Epithelial cell of esophagus (primary cell): ENCODE data around the gene ITGB1BP1.
A peak's percentile ranks its signal among the peaks of the same experiment; 100 is the strongest.

Source experiments
- DNase-seq: peaks from one replicate; pipeline ENCODE4 v3.0.0; 2010; ENCODE audit warnings: low read depth
- H3K4me3 ChIP-seq: 2 replicates; pipeline ENCODE4 v1.5.1; 2011; ENCODE audit warnings: mild to moderate bottlenecking, low read length, control low read depth
- CTCF ChIP-seq: IDR thresholded peaks from 2 replicates; pipeline ENCODE4 v1.5.1; 2011; ENCODE audit warnings: low read depth, mild to moderate bottlenecking, low read length, control low read depth, inconsistent platforms; ENCODE audit not compliant: insufficient read depth; ENCODE audit errors: missing control alignments

The ITGB1BP1 gene

GRCh38 chr2:9443526-9443925 is 20.2 kb upstream of the ITGB1BP1 start:
- TF ChIP-seq CTCF, result no peak
- no peak for DNase-seq
- no peak overlapping the region for H3K4me3 ChIP-seq

GRCh38 chr2:9441556-9441955 is 18.2 kb upstream of the ITGB1BP1 start:
- DNase-seq, result no peak
- no peak overlapping the region for H3K4me3 ChIP-seq
- TF ChIP-seq CTCF, result no peak

GRCh38 chr2:9440058-9440727 is 16.9 kb upstream of the ITGB1BP1 start:
- TF ChIP-seq CTCF, result no peak
- H3K4me3 ChIP-seq, result no peak overlapping the region
- peak; percentile 60 for DNase-seq

GRCh38 chr2:9439536-9439935 is 16.2 kb upstream of the ITGB1BP1 start:
- no peak overlapping the region for H3K4me3 ChIP-seq
- no peak for DNase-seq
- TF ChIP-seq CTCF, result no peak

GRCh38 chr2:9434489-9434888 is 11.2 kb upstream of the ITGB1BP1 start:
- no peak for DNase-seq
- H3K4me3 ChIP-seq, result no peak overlapping the region
- TF ChIP-seq CTCF, result no peak

GRCh38 chr2:9430316-9431293 is 7.3 kb upstream of the ITGB1BP1 start:
- DNase-seq, result peak; percentile 28
- no peak overlapping the region for H3K4me3 ChIP-seq
- no peak for TF ChIP-seq CTCF
